ENCODE measurements around the gene TMTC1. TPM values are rescaled to one million over a fixed set of nuclear protein-coding genes. Genes with fewer than 3 reads are reported as not detected.

Gene TMTC1
- total and polyA plus RNA-seq, 9 of the 15 experiments (the other 6 are each of a cell fraction or from before 2014, with no cell fraction given): under 0.01 to 0.18 (median 0.06) TPM; not detected in 2

GRCh38 chr12:29725587-29726320 lies 58.0 kb downstream of the TMTC1 start:
- 0 out of 5 replicates have a peak, but pooled peaks cover 0 to 4% of the 10 kb centered on the region in 2 experiments for H3K27me3 ChIP-seq (ENCODE audit: control insufficient read depth in 2 of 2, insufficient read depth in 2 of 2, low read length in 2 of 2)
- ChIA-PET POLR2A (interaction anchor here (0.7 to 1.5 kb wide), 3 partner anchors 9 to 565 kb away, joined by 3 to 4 read pairs (median 4); no protein-coding TSS in a partner anchor), CTCF (ENCODE audit: low intra/inter-chr PET ratio) (no interaction called here)
- BruUV-seq (replicated peaks): no TSS peak
- no peak for DNase-seq (ENCODE audit: extremely low read depth in 1 of 4, low spot score in 3 of 4)
- H3K9me1 ChIP-seq (ENCODE audit: control insufficient read depth, insufficient read depth, low read length): no peaks in the 10 kb centered on the region
- no peak for ATAC-seq
- WGBS (ENCODE audit: insufficient coverage, low coverage, missing lambda C conversion rate): 2% methylated on average over 6 of the region's 6 CpGs
- H3K4me1 ChIP-seq (replicated peaks in 1 of 2; ENCODE audit: control insufficient read depth in 2 of 2, insufficient read depth in 2 of 2, low read length in 2 of 2): no peaks in the 10 kb centered on the region
- H3K9ac ChIP-seq (ENCODE audit: insufficient read depth in 1 of 2, low read depth in 2 of 2, low read length in 2 of 2): no peak overlapping the region
- no peaks in the 10 kb centered on the region for H3K36me3 ChIP-seq (ENCODE audit: control insufficient read depth, insufficient read depth, low read length)
- no peak for FAIRE-seq
- no peaks in the 10 kb centered on the region for H4K20me1 ChIP-seq (replicated peaks; ENCODE audit: control insufficient read depth, insufficient read depth, low read length)
- H3K9me3 ChIP-seq (replicated peaks; ENCODE audit: control insufficient read depth, insufficient read depth, low read depth, low read length): no peaks in the 10 kb centered on the region
- H3K27ac ChIP-seq (ENCODE audit: extremely low read depth, low read depth, low read length): no peak overlapping the region
- no peak overlapping the region for H3K4me3 ChIP-seq
- H2AFZ ChIP-seq (ENCODE audit: low read depth, low read length): no peak overlapping the region
- intact Hi-C loops (cut with micrococcal nuclease) (no loop called here), in situ Hi-C loops (cut with MboI) (no loop called here)
- no peaks in the 10 kb centered on the region for H3K79me2 ChIP-seq (ENCODE audit: control insufficient read depth, insufficient read depth, low read length)
- TF ChIP-seq MYBL2 (IDR thresholded peaks at IDR 0.05; ENCODE audit: low read depth) (no peak), MYBL2 (CRISPR knock-in tag; IDR thresholded peaks at IDR 0.05; ENCODE audit: borderline replicate concordance) (no peak), ZKSCAN8 (CRISPR knock-in tag; IDR thresholded peaks at IDR 0.05) (no peak), MTA1 (IDR thresholded peaks at IDR 0.05; ENCODE audit: borderline replicate concordance) (no peak)
- no peak overlapping the region for H3K4me2 ChIP-seq (ENCODE audit: insufficient read depth, low read length)

- Histone ChIP-seq H3K4me1 (replicated peaks in 1 of 2; ENCODE audit: control insufficient read depth in 2 of 2, insufficient read depth in 2 of 2, low read length in 2 of 2) (no peaks in the 10 kb centered on the region), H3K27me3 (ENCODE audit: control insufficient read depth in 2 of 2, insufficient read depth in 2 of 2, low read length in 2 of 2) (no peaks in the 10 kb centered on the region), H3K27ac (ENCODE audit: extremely low read depth, low read depth, low read length) (no peak overlapping the region), H3K9me3 (replicated peaks; ENCODE audit: control insufficient read depth, insufficient read depth, low read depth, low read length) (no peaks in the 10 kb centered on the region), H3K4me2 (ENCODE audit: insufficient read depth, low read length) (no peak overlapping the region), H3K9ac (ENCODE audit: insufficient read depth in 1 of 2, low read depth in 2 of 2, low read length in 2 of 2) (no peak overlapping the region), H3K9me1 (ENCODE audit: control insufficient read depth, insufficient read depth, low read length) (no peaks in the 10 kb centered on the region), H2AFZ (ENCODE audit: low read depth, low read length) (no peak overlapping the region), H4K20me1 (replicated peaks; ENCODE audit: control insufficient read depth, insufficient read depth, low read length) (no peaks in the 10 kb centered on the region), H3K79me2 (ENCODE audit: control insufficient read depth, insufficient read depth, low read length) (no peaks in the 10 kb centered on the region), H3K4me3 (no peak overlapping the region), H3K36me3 (ENCODE audit: control insufficient read depth, insufficient read depth, low read length) (no peaks in the 10 kb centered on the region)
- BruUV-seq (replicated peaks): no TSS peak
- TF ChIP-seq ZBTB2 (IDR thresholded peaks at IDR 0.05): no peak
- no peak for TF ChIP-seq ZNF57 (CRISPR knock-in tag; IDR thresholded peaks at IDR 0.05)
- TF ChIP-seq EGR1 (conservative IDR thresholded peaks at IDR 0.05): no peak
- no peak for TF ChIP-seq KAT2B (IDR thresholded peaks at IDR 0.05; ENCODE audit: low read depth, low read length)
- WGBS (ENCODE audit: insufficient coverage, low coverage, missing lambda C conversion rate): 0% methylated on average over 2 of the region's 2 CpGs
- CTCF ChIA-PET (ENCODE audit: low intra/inter-chr PET ratio): no interaction called here
- DNase-seq (ENCODE audit: extremely low read depth in 1 of 4, low spot score in 3 of 4) (no peak), ATAC-seq (no peak), FAIRE-seq (no peak)
- in situ Hi-C loops (cut with MboI): no loop called here
- intact Hi-C loops (cut with micrococcal nuclease): no loop called here
- POLR2A ChIA-PET: no interaction called here
Measured at GRCh38 chr12:29722164-29722563, 61.6 kb downstream of the TMTC1 start.

Data from K562 (cell line).